HEK293 (cell line): ENCODE measurements around the gene IFITM1.

Experiments
- CTCF ChIA-PET: fragments of 350-600 bp; formaldehyde crosslinking; extraction: SDS; loops from one replicate; lab custom pipeline; 2021; ENCODE audit warnings: antibody characterized with exemption; lab: Yijun Ruan, JAX
- POLR2A ChIA-PET: fragments of 300-600 bp; formaldehyde crosslinking; extraction: SDS; loops from one replicate; lab custom pipeline; 2020; ENCODE audit warnings: antibody characterized with exemption, inconsistent platforms; lab: Yijun Ruan, JAX
- H3K27ac ChIP-seq: fragments of 200-500 bp; sonication (Bioruptor generic); 2 replicates; pipeline ENCODE4 v1.5.1; 2014; ENCODE audit warnings: low read depth, low read length, control low read depth, inconsistent platforms; ENCODE audit errors: extremely low read depth
- H3K36me3 ChIP-seq, 2 experiments: fragments of 200-500 bp in 1 of 2; sonication (Bioruptor generic) in 1 of 2; 1 replicate in 1 of 2; 2 replicates in 1 of 2; pipeline ENCODE4 v1.5.1; 2014 to 2017; ENCODE audit warnings: inconsistent platforms in 2 of 2, low read length in 2 of 2; ENCODE audit not compliant: control insufficient read depth in 2 of 2, insufficient read depth in 1 of 2
- H3K4me1 ChIP-seq: fragments of 200-500 bp; sonication (Bioruptor generic); 2 replicates; pipeline ENCODE4 v1.5.1; 2014; ENCODE audit warnings: mild to moderate bottlenecking, low read length, inconsistent platforms; ENCODE audit not compliant: control insufficient read depth, insufficient read depth
- H3K4me3 ChIP-seq: 2 replicates; pipeline ENCODE4 v1.5.1; 2011; ENCODE audit warnings: low read depth, mild to moderate bottlenecking, control low read depth, low read length, moderate library complexity
- H3K9me3 ChIP-seq: fragments of 200-500 bp; sonication (Bioruptor generic); 2 replicates; pipeline ENCODE4 v1.5.1; 2014; ENCODE audit warnings: low read depth, low read length, inconsistent platforms; ENCODE audit not compliant: control insufficient read depth, insufficient read depth
- KLF9 ChIP-seq: fragments of 450-650 bp; formaldehyde crosslinking; IDR thresholded peaks from 2 replicates; pipeline ENCODE4 v1.5.1; 2016; ENCODE audit warnings: missing biosample characterization, missing genetic modification characterization, low read depth
- OVOL3 ChIP-seq: fragments of 450-650 bp; formaldehyde crosslinking; IDR thresholded peaks from 2 replicates; pipeline ENCODE4 v1.5.1; 2016; ENCODE audit warnings: missing biosample characterization, missing genetic modification characterization
- PRDM6 ChIP-seq: fragments of 450-650 bp; formaldehyde crosslinking; IDR thresholded peaks from 2 replicates; pipeline ENCODE4 v1.5.1; 2017; ENCODE audit warnings: missing biosample characterization, missing genetic modification characterization
- RBAK ChIP-seq: fragments of 450-650 bp; formaldehyde crosslinking; IDR thresholded peaks from 2 replicates; pipeline ENCODE4 v1.5.1; 2016; ENCODE audit warnings: missing biosample characterization, missing genetic modification characterization
- TRIM28 ChIP-seq: IDR thresholded peaks from 2 replicates; pipeline ENCODE4 v1.6.1; 2011; ENCODE audit warnings: low read length, control low read depth, borderline replicate concordance
- ZBTB21 ChIP-seq: fragments of 450-650 bp; formaldehyde crosslinking; IDR thresholded peaks from 2 replicates; pipeline ENCODE4 v1.5.1; 2017; ENCODE audit warnings: missing biosample characterization, missing genetic modification characterization
- ZBTB8A ChIP-seq: fragments of 450-650 bp; formaldehyde crosslinking; IDR thresholded peaks from 2 replicates; pipeline ENCODE4 v1.5.1; 2016; ENCODE audit warnings: missing biosample characterization, missing genetic modification characterization
- ZFHX2 ChIP-seq: fragments of 450-650 bp; formaldehyde crosslinking; conservative IDR thresholded peaks from 2 replicates; pipeline ENCODE4 v1.5.1; 2016; ENCODE audit warnings: missing biosample characterization, missing genetic modification characterization
- ZFP3 ChIP-seq: fragments of 450-650 bp; formaldehyde crosslinking; IDR thresholded peaks from 2 replicates; pipeline ENCODE4 v1.5.1; 2016; ENCODE audit warnings: low read depth, missing biosample characterization, missing genetic modification characterization
- ZFP41 ChIP-seq: fragments of 450-650 bp; formaldehyde crosslinking; IDR thresholded peaks from 2 replicates; pipeline ENCODE4 v1.5.1; 2016; ENCODE audit warnings: missing biosample characterization, missing genetic modification characterization, borderline replicate concordance
- ZNF138 ChIP-seq: fragments of 450-650 bp; formaldehyde crosslinking; IDR thresholded peaks from 2 replicates; pipeline ENCODE4 v1.5.1; 2016; ENCODE audit warnings: missing biosample characterization, missing genetic modification characterization, borderline replicate concordance
- ZNF239 ChIP-seq: fragments of 450-650 bp; formaldehyde crosslinking; IDR thresholded peaks from 2 replicates; pipeline ENCODE4 v1.5.1; 2016; ENCODE audit warnings: missing biosample characterization, missing genetic modification characterization
- ZNF426 ChIP-seq: fragments of 450-650 bp; formaldehyde crosslinking; IDR thresholded peaks from 2 replicates; pipeline ENCODE4 v1.5.1; 2017; ENCODE audit warnings: missing biosample characterization, missing genetic modification characterization, mild to moderate bottlenecking, inconsistent platforms, moderate library complexity
- ZNF501 ChIP-seq: fragments of 450-650 bp; formaldehyde crosslinking; IDR thresholded peaks from 2 replicates; pipeline ENCODE4 v1.5.1; 2016; ENCODE audit warnings: missing biosample characterization, missing genetic modification characterization
- ZNF514 ChIP-seq: fragments of 450-650 bp; formaldehyde crosslinking; IDR thresholded peaks from 2 replicates; pipeline ENCODE4 v1.5.1; 2016; ENCODE audit warnings: missing biosample characterization, missing genetic modification characterization
- ZNF585B ChIP-seq: fragments of 450-650 bp; formaldehyde crosslinking; IDR thresholded peaks from 2 replicates; pipeline ENCODE4 v1.5.1; 2016; ENCODE audit warnings: missing biosample characterization, missing genetic modification characterization
- ZNF629 ChIP-seq: fragments of 450-650 bp; formaldehyde crosslinking; IDR thresholded peaks from 2 replicates; pipeline ENCODE4 v1.5.1; 2017; ENCODE audit warnings: missing biosample characterization, missing genetic modification characterization
- ZNF654 ChIP-seq: fragments of 450-650 bp; formaldehyde crosslinking; IDR thresholded peaks from 2 replicates; pipeline ENCODE4 v1.5.1; 2016; ENCODE audit warnings: low read depth, missing biosample characterization, missing genetic modification characterization
- ZNF701 ChIP-seq: fragments of 450-650 bp; formaldehyde crosslinking; IDR thresholded peaks from 2 replicates; pipeline ENCODE4 v1.5.1; 2016; ENCODE audit warnings: missing biosample characterization, missing genetic modification characterization
- ZNF76 ChIP-seq: fragments of 450-650 bp; formaldehyde crosslinking; IDR thresholded peaks from 2 replicates; pipeline ENCODE4; 2016; ENCODE audit warnings: low read depth, missing biosample characterization, missing genetic modification characterization, borderline replicate concordance
- ZSCAN18 ChIP-seq: fragments of 450-650 bp; formaldehyde crosslinking; IDR thresholded peaks from 2 replicates; pipeline ENCODE4 v1.5.1; 2016; ENCODE audit warnings: missing biosample characterization, missing genetic modification characterization
- TF ChIP-seq, protein P1 (sequence below): fragments of 450-650 bp; formaldehyde crosslinking; optimal IDR thresholded peaks from 2 replicates; pipeline ENCODE3; 2016; ENCODE audit warnings: missing biosample characterization, mild to moderate bottlenecking, missing genetic modification characterization
- TF ChIP-seq, protein P2 (sequence below): fragments of 450-650 bp; IDR thresholded peaks from 2 replicates; pipeline ENCODE4 v1.5.1; 2018; ENCODE audit warnings: missing biosample characterization, missing genetic modification characterization
- TF ChIP-seq, protein P3 (sequence below): fragments of 450-650 bp; formaldehyde crosslinking; IDR thresholded peaks from 2 replicates; pipeline ENCODE4 v1.5.1; 2016; ENCODE audit warnings: missing biosample characterization, missing genetic modification characterization

IFITM1 gene

GRCh38 chr11:269146-269890 lies 44.5 kb upstream of the IFITM1 start (continued):
- TF ChIP-seq ZNF426 (tag by site-specific recombination) (no peak), TRIM28 (no peak), RBAK (tag by site-specific recombination) (no peak)

- H3K27ac ChIP-seq: no peak overlapping the region
- ChIA-PET CTCF (interaction anchor here (0.6 to 1.1 kb wide), 5 partner anchors 10 to 181 kb away, joined by 3 to 4 read pairs (median 3); no protein-coding TSS in a partner anchor), POLR2A (no interaction called here)
- no peak overlapping the region for H3K4me3 ChIP-seq
- no peaks in the 10 kb centered on the region for H3K4me1 ChIP-seq
- no peak for TF ChIP-seq ZNF654
- TF ChIP-seq, protein P1, sequence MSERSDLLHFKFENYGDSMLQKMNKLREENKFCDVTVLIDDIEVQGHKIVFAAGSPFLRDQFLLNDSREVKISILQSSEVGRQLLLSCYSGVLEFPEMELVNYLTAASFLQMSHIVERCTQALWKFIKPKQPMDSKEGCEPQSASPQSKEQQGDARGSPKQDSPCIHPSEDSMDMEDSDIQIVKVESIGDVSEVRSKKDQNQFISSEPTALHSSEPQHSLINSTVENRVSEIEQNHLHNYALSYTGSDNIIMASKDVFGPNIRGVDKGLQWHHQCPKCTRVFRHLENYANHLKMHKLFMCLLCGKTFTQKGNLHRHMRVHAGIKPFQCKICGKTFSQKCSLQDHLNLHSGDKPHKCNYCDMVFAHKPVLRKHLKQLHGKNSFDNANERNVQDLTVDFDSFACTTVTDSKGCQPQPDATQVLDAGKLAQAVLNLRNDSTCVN (tag by site-specific recombination): no peak
- TF ChIP-seq ZNF701 (tag by site-specific recombination): no peak
- TF ChIP-seq ZNF138 (tag by site-specific recombination): no peak
- TF ChIP-seq ZBTB8A (tag by site-specific recombination): no peak
- TF ChIP-seq ZNF76: no peak
- no peak for TF ChIP-seq KLF9
- TF ChIP-seq ZBTB21 (tag by site-specific recombination): no peak
- no peak for TF ChIP-seq OVOL3 (tag by site-specific recombination)
- TF ChIP-seq ZNF585B (tag by site-specific recombination): no peak
- no peak for TF ChIP-seq ZNF239 (tag by site-specific recombination)
- no peak for TF ChIP-seq ZFP41 (tag by site-specific recombination)
- no peaks in the 10 kb centered on the region for H3K36me3 ChIP-seq
- H3K9me3 ChIP-seq: no peaks in the 10 kb centered on the region
Observed at GRCh38 chr11:270451-271318, 43.2 kb upstream of the IFITM1 start.

DNA sequence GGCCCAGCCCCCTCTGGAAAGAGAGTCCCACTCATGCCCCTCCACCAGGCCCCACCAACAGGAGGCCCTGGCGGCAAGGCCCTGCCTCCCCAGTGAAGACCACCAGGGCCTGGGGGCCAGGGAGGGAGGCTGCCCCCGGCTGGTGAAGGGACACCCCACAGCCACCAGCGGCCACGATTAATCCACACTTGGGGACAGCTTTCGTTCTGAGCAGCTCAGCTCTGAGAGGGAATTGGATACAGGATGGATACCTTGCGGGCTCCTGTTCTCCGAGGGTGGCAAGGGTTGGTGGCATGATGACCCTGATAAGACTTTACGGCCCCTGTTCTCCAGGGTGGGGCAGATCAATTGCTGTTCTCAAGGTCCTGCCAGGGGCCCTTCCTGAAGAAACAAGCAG lies 42.5 kb upstream of the IFITM1 start:
- H3K4me3 ChIP-seq: no peak overlapping the region
- no peaks in the 10 kb centered on the region for H3K9me3 ChIP-seq
- H3K27ac ChIP-seq: no peak overlapping the region
- no peaks in the 10 kb centered on the region for H3K4me1 ChIP-seq
- ChIA-PET CTCF (interaction anchor here (0.6 to 1.1 kb wide), 4 partner anchors 9 to 46 kb away, joined by 3 to 4 read pairs (median 3); no protein-coding TSS in a partner anchor), POLR2A (no interaction called here)
- H3K36me3 ChIP-seq: no peaks in the 10 kb centered on the region
- TF ChIP-seq, protein P2, sequence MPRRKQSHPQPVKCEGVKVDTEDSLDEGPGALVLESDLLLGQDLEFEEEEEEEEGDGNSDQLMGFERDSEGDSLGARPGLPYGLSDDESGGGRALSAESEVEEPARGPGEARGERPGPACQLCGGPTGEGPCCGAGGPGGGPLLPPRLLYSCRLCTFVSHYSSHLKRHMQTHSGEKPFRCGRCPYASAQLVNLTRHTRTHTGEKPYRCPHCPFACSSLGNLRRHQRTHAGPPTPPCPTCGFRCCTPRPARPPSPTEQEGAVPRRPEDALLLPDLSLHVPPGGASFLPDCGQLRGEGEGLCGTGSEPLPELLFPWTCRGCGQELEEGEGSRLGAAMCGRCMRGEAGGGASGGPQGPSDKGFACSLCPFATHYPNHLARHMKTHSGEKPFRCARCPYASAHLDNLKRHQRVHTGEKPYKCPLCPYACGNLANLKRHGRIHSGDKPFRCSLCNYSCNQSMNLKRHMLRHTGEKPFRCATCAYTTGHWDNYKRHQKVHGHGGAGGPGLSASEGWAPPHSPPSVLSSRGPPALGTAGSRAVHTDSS (tag by site-specific recombination): no peak
- TF ChIP-seq ZNF629 (tag by site-specific recombination) (no peak), ZFP3 (no peak), ZFHX2 (no peak), ZSCAN18 (tag by site-specific recombination) (no peak), ZNF501 (tag by site-specific recombination) (no peak), ZFP41 (tag by site-specific recombination) (no peak), ZNF514 (tag by site-specific recombination) (no peak), PRDM6 (no peak)
- TF ChIP-seq, protein P3, sequence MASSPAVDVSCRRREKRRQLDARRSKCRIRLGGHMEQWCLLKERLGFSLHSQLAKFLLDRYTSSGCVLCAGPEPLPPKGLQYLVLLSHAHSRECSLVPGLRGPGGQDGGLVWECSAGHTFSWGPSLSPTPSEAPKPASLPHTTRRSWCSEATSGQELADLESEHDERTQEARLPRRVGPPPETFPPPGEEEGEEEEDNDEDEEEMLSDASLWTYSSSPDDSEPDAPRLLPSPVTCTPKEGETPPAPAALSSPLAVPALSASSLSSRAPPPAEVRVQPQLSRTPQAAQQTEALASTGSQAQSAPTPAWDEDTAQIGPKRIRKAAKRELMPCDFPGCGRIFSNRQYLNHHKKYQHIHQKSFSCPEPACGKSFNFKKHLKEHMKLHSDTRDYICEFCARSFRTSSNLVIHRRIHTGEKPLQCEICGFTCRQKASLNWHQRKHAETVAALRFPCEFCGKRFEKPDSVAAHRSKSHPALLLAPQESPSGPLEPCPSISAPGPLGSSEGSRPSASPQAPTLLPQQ (tag by site-specific recombination): no peak
